Measurements from ENCODE around the gene S1PR1. TPM values are rescaled to one million over a fixed set of nuclear protein-coding genes. Genes with fewer than 3 reads are reported as not detected.

S1PR1 gene
- total RNA-seq, 1 donor from 2014 or later = 21.2 TPM

DNA sequence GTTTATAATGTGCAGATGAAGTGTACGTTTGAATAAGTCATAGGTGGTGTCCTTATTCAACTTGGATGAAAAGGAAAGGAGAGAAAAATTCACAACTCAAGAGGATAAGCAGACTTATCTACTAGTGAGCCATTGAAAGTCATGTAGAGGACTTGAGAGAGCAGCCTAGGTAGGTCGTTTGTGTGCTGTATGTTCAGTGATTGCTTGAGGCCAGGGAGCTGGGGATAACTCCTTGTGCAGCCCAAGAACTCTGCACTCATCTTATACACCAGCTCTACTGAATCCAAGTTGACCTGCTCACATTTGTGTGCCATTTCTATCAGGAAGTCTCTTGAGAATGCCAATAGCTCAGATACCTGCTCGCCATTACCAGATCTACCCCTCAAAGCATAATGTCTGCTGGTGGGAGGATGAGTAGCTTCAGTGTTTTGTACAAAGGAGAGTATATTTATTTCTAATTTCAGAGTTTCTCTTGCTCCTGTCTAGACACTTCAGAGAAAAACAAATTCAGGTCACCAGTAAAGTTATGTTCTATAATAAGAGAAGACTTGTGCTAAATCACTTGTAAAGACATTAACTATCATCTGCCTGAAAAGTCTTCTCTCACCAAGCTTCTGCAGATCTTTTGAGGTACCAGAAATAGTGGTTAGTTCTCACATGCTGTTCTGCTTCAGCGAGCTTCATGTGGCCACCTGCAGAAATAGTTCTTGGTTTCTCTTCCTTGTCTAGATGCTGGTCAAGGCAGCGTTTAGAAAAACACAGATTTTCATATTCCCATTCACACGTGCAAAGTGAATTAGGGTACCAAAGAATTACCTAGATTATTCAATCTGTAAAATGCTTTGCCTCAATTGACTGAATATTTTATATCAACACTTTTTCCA lies 10.8 kb downstream of the S1PR1 start:
- no peak for DNase-seq

DNA sequence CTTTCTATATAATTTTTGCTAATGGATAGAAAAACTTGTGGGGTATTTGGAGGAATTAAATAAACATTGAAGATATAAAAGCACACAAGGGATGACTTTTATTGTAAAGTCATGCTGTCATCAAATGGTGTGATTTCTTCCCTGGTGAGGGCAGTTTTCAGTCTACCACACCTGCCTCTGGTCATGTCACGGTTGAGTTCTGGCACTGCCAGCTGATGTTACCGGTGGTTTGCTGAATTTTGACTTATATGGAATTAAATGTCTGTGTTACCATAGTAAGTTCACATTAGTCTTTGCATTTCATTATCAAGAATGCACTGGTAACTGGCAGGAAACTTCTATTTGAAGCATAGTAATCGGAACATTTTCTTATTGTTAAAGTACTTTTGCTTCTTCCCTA lies 13.4 kb downstream of the S1PR1 start:
- DNase-seq = no peak

GRCh38 chr1:101250656-101251272 lies 13.9 kb downstream of the S1PR1 start:
- DNase-seq = no peak

- DNase-seq = no peak
These were observed 14.7 kb downstream of the S1PR1 start for GRCh38 chr1:101251504-101251903.

DNA sequence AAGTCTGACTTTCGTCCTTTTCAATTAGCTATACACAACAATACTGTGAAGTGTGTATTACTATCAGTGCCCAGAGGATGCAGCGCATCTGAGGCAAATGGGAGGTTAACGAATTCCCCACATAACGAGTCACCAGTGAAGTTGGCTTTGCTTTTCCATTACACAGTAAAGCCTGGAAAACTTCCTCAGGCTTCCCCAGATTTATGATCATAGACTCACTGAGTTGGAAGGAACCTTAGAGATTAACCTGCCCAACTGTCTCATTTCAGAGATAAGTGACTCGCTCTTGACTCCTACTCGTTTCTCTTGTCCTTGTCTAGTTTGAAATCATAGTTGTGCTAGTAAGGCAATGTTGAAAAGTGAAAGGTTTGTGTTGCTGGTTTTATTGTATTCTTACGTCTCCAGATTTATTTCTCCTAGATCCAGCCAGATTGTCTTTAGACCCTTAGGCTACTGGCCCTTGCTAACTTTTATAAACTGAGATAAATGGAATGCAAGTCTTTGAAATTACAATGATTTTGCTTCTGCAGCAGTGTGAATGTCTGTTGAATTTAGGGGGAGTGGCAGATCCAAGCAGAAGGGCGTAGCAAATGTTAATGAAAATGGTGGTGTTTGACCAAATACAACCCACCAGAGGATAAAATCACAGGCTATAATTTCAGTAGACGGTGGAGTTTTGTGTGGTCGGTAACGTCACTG lies 17.3 kb downstream of the S1PR1 start:
- no peak for DNase-seq

- no peak for DNase-seq
These were observed 20.9 kb downstream of the S1PR1 start for GRCh38 chr1:101257500-101258325.

- no peak for DNase-seq
These were observed 22.9 kb downstream of the S1PR1 start for GRCh38 chr1:101259744-101260148.

GRCh38 chr1:101260556-101261350 lies 23.9 kb downstream of the S1PR1 start:
- no peak for DNase-seq

DNA sequence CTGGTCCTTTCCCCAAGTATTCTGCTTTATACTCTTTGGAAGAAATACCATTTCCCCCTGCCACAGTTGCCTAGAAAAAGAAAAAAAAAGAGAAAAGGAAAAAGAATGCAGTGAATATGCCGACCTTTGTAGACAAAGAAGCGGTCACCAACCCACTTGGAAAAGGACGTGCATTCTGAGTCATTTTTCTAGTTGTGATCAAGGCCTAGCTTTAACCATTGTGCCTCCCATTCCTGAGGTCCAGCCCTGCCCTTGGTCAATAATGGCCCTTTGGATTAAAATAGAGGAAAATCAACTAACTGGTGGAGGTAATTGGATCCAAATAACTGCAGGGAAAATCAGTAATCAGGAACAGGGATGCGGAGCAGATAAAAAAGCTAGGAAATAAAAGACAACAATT lies 24.8 kb downstream of the S1PR1 start:
- DNase-seq = no peak

DNA sequence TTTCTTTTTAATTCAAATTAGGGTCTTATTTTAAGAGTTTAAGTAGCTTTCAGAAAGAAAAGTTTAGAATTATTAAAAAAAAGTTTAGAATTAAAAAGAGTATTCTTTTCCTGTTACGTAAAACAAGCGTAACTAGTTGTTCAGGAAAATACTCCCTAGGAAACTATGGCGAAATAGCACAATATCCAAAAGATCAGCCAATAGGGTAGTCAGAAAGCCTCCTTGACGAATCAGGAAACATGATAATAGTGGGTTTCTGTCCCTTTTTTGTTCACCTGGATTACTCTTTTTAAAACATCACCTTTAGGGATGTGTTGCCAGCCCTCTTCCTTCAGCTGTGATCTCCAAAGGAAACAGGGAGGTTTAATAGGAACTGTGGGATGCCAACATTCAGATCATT lies 25.2 kb downstream of the S1PR1 start:
- no peak for DNase-seq

- no peak for DNase-seq
These were observed 26.0 kb downstream of the S1PR1 start for GRCh38 chr1:101262630-101263348.

- no peak for DNase-seq
These were observed 27.9 kb downstream of the S1PR1 start for GRCh38 chr1:101264697-101265096.

DNA sequence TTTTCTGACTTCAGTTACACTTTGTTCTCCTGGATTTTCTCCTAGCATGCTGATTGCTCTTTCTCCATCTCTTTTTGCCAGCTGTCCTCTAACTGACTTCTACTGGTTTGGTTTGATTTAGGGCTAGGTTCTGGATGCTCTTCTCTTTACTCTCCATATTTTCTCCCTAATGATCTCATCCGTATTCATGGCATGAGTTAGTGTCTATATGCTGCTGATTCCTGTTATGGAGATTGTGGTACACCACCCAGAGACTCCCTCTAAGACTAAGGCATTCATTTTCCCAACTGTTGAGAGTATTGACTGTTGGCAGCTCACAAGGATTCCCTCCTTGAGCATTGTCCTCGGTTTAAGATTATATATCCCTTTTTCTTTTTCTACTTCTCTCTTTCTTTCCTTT lies 28.9 kb downstream of the S1PR1 start:
- DNase-seq = no peak

DNA sequence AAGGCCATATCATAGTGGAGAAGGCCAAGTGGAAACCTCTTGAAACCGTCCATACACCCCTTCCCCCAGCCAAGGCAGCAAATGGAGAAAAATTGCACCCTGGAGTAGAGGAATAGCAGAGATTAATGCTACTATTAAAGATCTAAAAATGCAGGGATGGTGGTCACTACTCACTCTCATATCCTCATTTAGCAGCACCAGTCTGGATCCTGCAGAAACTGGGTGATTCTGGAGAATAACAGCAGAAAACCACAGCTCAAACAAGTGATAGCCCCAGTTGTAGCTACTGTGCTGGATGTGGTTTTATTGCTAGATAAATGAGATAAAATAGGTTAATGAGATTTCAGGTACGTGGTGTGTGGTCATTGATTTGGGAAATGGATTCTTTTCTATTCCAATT lies 30.3 kb downstream of the S1PR1 start:
- DNase-seq = no peak

DNA sequence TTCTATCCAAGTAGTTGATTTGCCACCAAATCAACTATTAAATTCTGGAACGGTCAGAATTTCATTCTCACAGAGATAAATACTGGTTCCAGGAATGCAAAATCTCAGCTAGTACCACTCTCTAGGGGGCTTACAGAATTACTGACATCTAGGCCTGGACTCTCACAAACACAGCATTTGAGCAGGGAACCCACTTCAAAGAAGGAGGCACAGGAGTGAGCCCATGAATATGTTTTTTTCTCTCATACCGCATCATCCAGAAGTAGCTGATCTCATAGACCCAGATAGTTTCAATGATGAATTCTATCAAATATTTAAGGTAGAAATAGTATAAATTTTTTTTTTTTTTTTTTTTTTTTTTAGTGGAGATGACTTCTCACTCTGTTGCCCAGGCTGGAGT lies 32.1 kb downstream of the S1PR1 start:
- no peak for DNase-seq

GRCh38 chr1:101275672-101276071 lies 38.9 kb downstream of the S1PR1 start:
- DNase-seq = no peak

GRCh38 chr1:101276818-101277217 lies 40.0 kb downstream of the S1PR1 start:
- DNase-seq = no peak

DNA sequence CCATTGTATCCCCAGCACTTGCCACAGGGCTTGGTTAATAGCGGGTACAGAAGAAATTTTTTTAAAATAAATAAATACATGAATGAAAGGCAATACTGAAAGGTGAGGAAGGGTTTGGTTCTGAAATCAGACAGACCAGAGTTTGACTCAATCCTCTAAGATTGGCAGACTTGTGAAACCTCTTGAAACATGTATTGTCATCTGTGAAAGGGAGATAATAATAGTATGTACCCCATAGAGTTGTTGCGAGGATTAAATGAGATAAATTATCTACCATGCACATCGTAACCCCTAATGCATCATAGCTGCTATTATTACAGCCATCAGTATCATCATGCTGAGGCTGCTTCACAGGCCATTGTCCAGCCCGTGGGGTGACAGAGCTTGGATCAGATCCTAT lies 41.4 kb downstream of the S1PR1 start:
- no peak for DNase-seq

- no peak for DNase-seq
These were observed 42.0 kb downstream of the S1PR1 start for GRCh38 chr1:101278845-101279244.

- no peak for DNase-seq
These were observed 43.3 kb downstream of the S1PR1 start for GRCh38 chr1:101280049-101280592.

Data from occipital lobe (tissue), 2 donors.